ENCODE data around the gene NUP50.

NUP50 gene

DNA sequence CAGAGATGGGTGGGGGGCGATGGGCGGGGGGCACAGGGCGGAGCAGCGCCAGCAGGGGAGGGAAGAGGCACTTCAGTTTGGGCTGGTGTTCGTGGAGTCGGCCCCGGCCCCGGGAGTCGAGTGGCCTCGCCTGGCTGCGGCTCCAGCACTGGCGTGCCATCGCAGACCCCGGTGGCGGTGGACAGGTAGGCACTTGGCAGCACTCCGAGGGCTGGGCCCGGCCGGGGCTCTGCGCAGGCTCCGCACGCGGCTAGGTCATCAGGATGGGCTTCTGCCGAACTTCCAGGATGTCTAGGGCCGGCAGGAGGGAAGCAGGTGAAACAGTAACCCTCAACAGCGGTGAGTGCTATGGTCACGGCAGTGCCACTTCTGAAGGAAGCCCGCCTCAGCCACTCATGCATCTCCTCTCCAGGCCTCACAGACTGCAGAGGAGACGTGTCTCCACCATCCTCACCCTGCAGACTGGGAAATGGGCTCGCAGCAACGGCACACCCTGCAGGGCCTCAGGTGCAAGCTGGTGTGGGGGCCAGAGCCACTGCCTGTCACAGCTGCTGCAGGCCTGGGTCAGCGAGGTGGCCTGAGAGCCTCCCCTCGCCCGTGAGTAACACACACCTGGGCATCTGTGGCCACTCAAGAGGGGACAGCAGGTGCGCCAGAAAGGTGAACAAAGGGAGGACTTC is 33.3 kb downstream of the NUP50 start:
- no peak for DNase-seq

DNA sequence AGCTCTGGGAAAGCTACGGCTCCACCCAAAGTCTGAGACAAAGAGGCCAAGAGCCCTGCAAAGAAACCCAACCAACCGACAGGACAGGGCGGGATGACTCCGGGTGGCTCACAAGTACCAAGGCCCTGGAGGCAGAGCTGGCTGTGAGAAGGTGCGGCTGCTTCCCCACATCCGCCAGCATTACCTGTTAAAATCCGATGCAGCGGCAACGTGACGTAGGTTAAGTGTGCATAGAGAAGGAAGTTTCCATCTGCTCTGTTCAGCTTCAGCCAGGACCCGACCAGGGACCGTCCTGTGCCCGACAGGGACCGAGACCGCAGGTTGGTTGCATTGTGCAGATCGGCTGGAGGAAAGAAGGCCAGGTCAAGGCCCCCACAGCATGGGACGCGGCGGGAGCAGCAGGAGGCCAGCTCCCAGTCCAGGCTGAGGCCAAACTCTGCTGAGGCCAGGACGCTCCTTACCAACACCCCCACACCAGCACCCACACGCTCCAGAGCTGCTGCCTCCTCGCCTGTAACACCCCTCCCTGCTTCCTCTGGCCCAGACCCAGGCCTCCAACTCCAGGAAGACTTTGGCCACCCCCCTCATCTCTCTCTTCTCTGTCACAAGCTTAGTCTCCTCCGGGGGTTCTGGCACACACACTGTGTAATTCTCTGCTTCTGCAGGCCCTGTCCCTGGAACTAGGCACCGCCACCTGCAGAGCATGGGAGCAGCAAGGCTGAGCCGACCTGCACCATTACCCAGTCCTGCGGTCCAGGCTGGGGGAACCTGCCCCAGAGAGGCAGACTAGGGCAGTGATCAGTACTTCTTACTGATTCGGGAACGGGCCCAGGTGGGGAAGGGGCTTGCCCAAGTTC is 34.1 kb downstream of the NUP50 start:
- no peak for DNase-seq

DNA sequence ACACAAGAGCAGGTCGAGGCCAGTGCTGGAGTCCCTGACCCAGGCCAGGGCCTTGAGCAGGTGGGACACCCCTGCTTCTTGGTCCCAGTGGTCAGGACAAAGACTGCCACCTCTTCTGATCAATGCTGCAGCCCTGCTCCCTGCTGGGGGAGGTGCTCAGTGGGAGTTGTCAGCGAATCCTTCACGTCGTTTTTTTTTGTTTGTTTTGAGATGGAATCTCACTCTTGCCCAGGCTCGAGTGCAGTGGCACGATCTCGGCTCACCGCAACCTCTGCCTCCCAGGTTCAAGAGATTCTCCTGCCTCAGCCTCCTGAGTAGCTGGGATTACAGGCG is 34.7 kb downstream of the NUP50 start:
- DNase-seq, result no peak

DNA sequence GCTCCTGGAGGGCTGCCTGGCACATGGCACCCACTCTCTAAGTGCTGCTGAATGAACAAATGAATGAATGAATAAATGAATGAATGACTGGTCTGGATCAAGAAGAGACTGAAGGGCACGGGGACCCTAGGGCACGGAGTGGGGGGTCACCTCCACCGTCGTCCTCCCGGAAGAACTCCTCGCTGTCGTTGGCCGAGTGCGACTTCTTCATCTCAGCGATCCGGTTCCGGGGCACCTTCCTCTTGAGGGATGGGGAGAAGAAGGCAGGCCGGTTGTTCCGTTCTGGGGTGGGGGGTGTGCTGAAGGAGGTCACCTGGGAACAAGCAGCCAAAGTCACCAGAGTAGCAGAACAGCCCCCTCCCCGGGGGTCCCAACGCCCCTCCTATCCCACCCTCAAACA is 36.0 kb downstream of the NUP50 start:
- no peak for DNase-seq

DNA sequence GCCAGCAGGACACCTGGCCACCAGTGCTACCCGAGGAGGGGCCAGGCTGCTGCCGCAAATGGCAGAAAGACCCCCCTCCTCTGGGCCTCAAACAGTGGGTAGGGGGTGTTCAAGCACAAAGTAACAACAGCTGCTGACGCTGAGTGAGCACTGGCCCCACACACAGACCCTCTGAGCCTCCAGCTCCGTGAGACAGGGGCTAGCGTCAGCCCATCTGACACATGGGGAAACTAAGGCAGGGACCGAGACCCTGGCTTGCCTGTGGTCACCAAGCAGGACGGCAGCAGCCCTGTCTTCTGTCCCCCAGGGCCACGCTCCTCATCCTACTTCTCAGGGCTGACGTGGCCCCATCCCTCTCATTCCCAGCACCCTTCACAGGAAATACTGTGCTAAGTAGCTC is 36.5 kb downstream of the NUP50 start:
- DNase-seq, result no peak

DNA sequence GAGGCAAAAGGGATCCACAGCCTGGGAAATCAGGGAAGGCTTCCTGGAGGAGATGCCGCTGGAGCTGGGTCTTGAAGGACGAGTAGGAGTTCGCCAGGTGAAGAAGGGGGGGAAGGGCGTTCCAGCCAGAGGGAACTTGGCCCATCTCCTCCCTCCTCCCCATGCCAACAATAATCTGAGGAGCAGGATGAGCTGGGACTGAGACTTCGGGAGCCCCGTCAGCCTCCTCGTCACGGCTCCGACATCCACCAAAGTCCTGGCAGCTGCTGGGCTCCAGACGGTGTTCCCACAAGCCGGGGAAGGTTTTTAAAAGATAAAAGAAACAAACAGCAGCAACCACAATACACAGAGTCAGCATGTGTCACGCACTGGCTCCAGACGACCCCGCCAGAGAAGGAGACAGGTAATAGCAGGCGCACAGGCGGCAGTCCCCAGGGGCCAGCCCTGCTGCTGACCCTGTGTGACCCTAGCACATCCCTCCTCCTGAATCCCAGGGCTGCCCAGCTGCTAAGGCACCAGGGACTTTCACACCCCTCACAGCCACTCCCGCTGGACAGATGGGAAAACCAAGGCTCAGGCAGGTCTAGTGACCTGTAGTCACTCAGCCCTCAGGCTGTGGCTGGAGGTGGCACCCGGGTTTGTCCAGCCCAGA is 37.3 kb downstream of the NUP50 start:
- no peak for DNase-seq

DNA sequence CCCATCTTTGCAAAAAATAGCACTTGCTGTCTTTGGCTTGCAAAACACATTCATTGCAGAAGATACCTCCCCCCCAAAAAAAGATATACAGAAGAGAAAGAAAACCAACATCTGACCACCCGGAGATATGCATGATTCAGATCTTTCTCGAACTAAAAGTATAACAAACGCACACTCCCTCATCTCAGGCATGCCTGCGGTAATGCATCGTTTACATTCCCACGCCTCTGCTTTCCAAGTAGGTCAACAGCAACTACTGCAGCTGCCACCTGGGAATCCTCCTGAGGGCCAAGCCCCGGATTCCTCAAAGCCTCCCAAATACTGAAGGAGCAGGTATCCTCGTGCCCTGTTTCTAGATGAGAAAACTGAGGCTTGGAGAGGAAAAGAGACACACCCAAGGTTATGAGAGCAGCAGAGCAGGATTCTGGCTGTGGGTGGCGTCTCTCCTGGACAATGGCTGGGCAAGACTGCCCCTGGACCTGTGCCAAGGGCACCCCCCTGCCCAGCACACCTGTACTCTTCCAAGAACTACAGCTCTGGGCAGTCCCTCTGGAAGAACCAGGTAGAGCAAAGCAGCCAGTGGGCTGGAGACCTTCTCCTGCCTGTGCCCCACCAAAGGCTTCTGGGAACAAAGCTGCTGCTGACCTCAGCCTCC is 38.1 kb downstream of the NUP50 start:
- DNase-seq, result no peak

DNA sequence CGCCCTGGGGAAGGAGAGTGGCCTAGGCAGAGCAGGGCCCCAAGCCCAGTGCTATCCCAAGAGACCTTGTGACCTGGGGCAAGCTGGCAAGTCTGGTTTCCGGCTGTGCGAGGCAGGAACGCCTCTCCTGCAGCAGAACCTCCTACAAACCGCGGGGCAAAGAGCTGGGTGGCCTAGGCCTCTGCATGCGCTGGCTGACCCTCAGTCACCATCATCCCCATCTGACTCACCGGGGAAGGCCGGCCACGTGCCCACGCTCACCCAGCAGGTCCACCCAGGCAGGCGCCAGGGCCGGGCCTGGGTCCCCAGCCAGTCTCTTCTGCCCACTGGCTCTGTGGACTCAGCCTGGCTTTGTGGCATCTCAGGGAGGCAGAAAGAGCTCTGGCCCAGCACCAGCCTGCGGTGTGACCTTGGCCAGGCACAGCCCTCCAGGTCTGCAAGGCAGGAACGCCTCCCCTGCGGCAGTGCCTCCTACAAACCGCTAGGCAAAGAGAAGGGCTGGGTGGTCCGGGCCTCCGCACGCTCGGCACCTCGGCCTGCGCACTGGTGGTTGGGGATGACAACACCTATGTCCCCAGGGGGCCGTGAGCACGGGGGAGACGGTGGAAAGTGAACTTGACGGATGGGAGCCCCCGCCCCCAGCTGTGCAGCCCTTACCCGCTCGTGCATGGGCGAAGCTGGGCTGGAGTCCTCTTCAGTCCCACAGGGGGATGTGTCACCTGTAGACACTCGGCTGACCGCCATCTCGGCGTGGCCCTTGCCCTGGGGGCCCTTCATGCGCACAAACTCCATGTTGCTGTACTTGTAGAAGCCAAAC is 38.8 kb downstream of the NUP50 start:
- no peak for DNase-seq

DNA sequence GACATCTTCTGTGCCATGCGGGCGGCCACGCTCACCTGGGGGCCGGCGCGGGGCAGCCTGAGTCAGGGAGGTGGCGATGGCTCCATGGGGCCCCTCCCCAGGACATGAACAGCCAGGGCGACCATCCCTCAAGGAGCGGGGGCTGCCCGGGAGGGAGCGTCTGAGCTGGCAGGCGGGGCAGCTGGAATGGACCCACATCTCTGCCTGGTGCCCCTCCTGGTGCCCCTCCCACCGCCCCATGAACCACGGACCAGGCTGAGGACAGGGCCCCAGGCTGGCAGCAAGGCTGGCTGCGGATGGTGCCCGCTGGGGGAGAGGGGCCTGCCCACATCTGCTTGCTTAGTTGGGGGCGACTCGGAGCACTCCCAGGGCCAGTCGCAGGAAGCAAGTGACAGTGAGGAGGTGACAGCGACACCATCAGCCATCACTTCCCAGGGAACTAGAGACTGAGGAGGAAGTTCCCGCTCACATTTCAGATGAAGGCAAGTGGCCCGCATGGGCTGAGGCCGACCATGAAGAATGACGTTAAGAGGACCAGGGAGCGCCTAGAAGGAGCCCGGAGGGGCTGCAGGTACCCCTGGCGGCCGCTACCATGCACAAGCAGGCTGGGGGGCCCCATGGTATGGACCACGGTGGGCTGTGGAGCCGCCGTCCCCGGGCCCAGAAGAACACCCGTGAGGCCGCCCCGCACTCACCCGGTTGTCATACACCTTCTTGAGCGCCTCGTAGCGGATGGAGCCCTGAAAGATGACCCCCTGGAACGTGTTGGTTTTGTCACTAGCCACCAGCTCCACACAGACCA is 39.6 kb downstream of the NUP50 start:
- no peak for DNase-seq

DNA sequence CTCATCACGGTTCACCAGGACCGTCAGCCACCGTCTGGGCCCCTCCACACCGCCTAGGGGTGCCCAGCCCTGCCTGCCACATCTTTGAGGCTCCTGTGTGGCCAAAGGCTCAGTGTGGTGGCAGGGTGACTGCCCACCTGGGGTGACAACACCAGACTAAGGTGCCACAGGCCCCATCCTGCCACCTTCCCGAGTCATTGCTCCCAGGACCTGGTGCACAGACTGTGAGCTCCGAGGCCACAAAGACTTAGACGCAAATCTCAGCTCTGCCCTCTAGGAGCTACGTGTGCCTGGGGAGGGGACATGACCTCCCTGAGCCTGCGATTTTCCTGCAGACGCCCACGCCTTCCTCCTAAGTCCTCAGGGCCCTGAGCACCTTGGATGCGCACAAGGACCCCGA is 40.5 kb downstream of the NUP50 start:
- no peak for DNase-seq

DNA sequence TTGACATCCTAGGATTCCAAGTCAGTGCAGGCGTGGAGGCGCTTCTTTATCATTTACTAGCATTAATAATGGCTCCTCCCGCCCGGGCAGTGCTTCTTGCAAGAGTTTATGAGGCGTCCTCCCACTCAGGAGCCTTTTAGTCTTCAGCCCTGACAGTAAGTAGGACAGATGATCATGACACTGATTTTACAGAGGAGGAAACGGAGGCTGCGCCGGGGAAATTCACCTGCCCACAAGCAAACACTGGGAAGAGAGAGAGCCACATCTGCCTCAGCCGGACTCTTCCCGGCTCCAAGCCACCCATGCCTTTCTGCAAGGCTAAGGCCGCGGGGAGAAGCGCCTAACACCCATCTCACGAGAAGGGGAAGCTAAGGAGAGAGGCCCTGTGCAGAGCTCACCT is 41.1 kb downstream of the NUP50 start:
- no peak for DNase-seq

DNA sequence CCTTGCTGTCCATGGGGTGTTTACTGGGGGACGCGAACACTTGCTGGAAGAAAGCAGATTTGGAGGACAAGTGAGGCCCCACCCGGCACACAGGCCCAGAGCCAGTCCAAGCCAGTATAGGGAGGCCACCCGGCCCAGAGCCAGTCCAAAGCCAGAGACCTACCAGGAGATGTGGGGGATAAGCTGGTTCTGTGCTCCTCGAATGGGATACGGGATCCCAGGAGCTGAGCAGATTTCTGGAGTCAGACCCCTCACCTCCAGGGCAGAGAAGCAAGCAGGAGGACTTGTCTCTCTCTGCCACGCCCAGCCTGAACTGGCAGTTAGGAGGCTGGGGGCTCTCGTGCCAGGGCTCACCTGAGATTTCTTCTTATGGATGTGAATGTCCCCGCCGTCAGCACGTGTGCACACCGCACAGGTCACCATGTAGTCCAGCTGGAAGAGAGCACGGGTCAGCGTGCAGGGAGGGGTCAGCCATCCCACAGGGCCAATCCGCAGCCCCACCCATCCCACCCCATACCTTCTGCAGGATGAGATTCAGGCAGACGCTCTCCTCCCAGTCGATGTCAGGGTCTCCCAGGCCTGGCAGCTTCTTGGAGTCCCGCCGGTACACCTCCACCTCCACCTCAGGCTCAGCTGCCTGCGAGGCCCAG is 41.7 kb downstream of the NUP50 start:
- no peak for DNase-seq

DNA sequence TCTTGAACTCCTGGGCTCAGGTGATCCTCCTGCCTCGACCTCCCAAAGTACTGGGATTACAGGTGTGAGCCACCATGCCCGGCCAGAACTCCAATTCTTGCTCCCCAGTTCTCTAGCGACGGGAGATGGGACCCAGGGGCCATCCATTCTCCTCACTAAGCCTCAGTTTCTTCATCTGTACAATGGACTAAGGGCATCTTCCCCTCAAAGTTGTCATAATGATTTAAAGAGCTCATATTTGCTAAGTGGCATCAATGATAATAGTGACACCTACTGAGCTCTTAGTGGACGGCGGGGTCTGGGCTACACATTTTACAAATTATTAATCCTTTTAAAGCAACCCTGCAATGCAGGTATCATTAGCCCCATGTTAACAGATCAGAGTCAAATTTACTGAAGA is 42.5 kb downstream of the NUP50 start:
- DNase-seq, result no peak

DNA sequence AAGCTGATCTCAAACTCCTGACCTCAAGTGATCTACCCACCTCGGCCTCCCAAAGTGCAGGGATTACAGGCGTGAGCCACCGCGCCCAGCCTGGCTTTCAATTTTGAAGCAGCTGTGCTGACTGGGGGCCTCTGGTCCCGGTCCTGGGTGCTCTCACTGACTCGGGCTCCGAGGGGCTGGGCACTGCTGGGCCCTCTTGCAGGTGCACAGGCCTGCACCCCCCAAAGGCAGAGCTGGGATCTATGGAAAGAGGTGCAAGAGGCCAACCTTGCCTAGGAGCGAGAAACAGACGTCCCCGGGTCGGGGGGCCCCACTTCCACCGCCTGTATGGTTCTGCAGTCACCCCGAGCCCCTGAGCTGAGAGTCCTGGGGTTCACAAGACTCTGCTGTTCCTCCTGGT is 43.8 kb downstream of the NUP50 start:
- DNase-seq, result no peak

DNA sequence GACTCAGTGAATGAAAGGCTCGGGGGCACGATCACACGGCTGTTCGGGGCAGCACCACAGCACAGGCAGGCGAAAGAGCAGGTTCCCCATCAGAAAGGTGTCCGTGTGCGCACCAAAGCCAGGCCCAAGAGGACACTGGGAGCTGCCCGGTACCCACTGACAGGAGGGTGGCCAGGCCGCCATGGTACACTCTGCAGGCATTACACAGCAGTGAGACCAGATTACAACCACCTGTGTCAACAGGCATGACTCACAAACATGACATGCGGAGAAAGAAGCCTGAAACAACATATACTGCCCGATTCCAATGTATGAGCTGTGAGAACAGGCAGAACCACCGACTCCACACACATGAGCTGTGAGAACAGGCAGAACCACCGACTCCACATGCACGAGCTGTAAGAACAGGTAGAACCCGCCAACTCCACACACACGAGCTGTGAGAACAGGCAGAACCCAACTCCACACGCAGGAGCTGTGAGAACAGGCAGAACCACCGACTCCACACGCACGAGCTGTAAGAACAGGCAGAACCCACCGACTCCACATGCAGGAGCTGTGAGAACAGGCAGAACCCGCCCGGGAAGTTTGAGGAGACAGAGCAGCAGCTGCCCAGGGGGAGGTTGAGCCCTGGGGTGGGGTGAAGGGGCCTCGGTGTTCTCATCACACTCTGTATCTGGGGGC is 44.4 kb downstream of the NUP50 start:
- no peak for DNase-seq

DNA sequence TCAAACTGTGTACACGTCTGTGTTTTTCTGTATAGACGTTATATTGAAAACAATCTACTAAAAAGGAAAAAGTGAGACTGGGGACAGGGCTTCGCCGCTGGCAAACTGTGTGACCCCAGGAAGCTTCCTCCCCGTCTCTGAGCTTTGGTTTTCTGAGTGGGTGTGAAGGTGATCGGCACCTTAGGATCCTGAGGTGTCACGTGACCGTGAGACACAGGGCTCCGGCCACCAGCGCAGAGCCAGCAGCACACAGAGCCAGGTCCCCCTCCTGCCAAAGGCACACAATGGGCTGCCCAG is 44.9 kb downstream of the NUP50 start:
- no peak for DNase-seq

DNA sequence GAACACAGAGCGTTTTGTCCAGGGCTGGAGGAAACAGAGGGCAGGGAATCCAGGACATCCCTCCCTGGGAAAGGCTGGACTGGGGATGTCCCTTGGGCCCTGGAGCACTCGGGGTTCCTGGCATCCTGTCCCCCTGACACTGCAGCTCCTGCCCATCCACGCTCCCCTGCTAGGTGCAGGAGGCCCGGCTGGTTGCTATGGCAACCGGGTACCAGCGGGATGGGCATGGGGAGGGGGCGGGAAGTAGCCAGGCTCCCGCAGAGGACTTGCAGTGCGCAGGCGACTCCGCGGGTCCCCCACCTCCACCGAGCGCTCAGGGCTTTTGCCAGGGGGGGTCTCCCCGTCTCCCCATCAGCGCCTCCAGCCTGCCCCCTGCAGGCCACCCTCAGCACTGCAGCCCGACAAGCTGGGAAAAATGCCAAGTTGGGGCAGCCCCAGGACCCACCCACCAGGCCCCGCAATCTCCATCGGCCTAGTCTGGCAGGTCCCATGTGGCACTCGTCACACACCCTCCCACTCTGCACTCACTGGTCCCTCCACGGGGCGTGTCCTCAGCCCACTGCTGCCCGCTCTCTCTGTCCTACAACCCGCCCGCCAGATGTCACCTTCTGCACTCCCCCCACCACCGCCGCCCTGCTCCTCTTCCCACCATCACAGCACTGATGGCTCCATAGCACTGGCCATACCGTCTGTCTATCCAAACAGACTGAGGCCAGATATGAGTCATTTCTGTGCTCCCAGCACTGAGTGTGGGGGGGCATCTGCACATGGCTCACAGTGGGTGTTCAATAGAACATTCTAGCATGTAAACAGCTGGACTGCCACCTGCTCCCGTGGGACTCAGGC is 45.5 kb downstream of the NUP50 start:
- DNase-seq, result peak; percentile 59

DNA sequence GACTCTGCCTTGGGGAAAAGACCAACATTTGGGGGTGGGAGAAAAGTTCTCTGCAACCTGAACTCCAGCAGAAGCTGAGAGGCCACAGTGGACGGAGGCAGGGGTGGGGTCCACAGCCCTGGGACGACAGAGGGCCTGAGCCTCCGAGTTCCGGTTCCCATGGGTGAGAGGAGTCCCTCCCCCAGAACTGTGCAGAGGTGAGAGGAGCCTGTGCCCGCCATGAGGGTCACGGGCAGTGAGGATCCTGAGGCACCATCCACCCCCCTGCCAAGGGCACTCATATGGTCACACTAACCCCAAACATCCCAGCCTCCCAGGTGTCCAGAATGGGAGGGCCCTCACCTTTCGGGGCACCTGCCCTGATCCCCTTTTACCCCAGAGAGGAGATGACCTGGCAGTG is 46.4 kb downstream of the NUP50 start:
- DNase-seq, result no peak

DNA sequence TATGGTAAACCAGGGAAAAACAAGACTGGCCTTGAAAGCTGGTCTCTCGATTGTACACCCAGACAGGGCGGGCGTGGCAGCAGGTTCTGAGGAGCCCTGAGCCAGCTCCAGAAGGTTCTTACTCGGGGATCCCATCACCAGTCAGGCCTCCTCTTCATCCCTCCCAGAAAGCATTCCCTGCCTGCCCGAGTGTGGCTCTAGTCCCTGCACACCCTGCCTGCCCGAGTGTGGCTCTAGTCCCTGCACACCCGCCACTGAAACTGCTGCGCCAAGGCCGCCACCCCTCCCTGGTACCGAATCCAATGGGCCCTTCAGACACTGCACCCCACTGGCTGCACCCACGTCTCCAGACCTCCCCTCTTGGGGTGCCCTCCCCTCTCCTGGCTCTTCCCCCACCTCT is 46.9 kb downstream of the NUP50 start:
- no peak for DNase-seq

DNA sequence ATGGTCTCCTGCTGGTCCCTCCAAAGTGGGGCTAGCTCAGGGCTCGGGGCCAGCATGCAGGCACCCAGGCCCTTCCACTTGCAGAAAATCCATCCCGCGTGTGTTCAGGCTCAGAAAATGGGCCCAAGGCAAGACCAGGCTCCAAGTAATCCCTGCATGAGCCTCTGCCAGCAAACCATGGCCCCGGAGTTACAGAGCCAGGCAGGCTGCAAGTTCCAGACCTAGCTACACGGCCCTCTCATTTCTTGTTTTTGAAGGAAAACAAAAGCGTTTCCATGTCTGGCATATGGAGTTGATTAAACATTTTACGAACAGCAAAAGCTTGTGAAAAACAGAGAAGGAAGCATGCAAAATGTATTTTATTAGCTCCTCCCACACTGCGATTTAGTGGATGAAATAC is 47.3 kb downstream of the NUP50 start:
- DNase-seq, result no peak
